OCI-LY7 (cell line): ENCODE measurements around the gene IFFO2. TPM values are rescaled to one million over a fixed set of nuclear protein-coding genes. Genes with fewer than 3 reads are reported as not detected.

Source experiments
- BruUV-seq: library from RNA; stranded (reverse); fragments of 400-500 nt; replicated peaks from 2 replicates; lab custom pipeline; 2021; lab: Mats Ljungman, UMichigan
- CTCF ChIA-PET: fragments of 300-600 bp; sonication (Branson Sonifier 250); formaldehyde crosslinking; loops from one replicate; lab custom pipeline; 2022; ENCODE audit warnings: antibody characterized with exemption; ENCODE audit not compliant: unreplicated experiment; lab: Charles Lee
- POLR2A ChIA-PET: fragments of 300-600 bp; sonication (Branson Sonifier 250); formaldehyde crosslinking; loops from one replicate; lab custom pipeline; 2022; ENCODE audit warnings: antibody characterized with exemption; lab: Charles Lee
- DNase-seq: peaks from one replicate; pipeline ENCODE4 v3.0.0-alpha.2; 2015; ENCODE audit warnings: low spot score
- H2AFZ ChIP-seq: fragments of 200-600 bp; sonication (generic), shearing (Covaris generic); 2 replicates; pipeline ENCODE4 v1.6.1; 2014; ENCODE audit warnings: mild to moderate bottlenecking, antibody characterized with exemption, low read length, moderate library complexity
- H3K27ac ChIP-seq: fragments of 200-600 bp; sonication (generic); 2 replicates; pipeline ENCODE4 v1.5.1; 2014; ENCODE audit warnings: mixed run types, low read depth, mild to moderate bottlenecking, moderate library complexity, low read length, inconsistent platforms; ENCODE audit not compliant: poor library complexity, severe bottlenecking
- H3K36me3 ChIP-seq: fragments of 200-600 bp; sonication (generic); 2 replicates; pipeline ENCODE4 v1.6.1; 2014; ENCODE audit warnings: mild to moderate bottlenecking, antibody characterized with exemption, low read length, moderate library complexity, mixed read lengths; ENCODE audit not compliant: insufficient read depth
- H3K4me1 ChIP-seq: fragments of 200-600 bp; sonication (generic); 2 replicates; pipeline ENCODE4 v1.5.1; 2014; ENCODE audit warnings: mild to moderate bottlenecking, low read length; ENCODE audit not compliant: insufficient read depth, poor library complexity, severe bottlenecking
- H3K4me2 ChIP-seq: fragments of 200-600 bp; sonication (generic); 2 replicates; pipeline ENCODE4 v1.6.1; 2014; ENCODE audit warnings: mild to moderate bottlenecking, low read length
- H3K4me3 ChIP-seq: fragments of 200-600 bp; sonication (generic); 2 replicates; pipeline ENCODE4 v1.5.1; 2014; ENCODE audit warnings: mild to moderate bottlenecking, low read depth, low read length; ENCODE audit not compliant: poor library complexity, severe bottlenecking
- H3K79me2 ChIP-seq: fragments of 200-600 bp; sonication (generic); 2 replicates; pipeline ENCODE4 v1.6.1; 2016; ENCODE audit warnings: low read depth, mild to moderate bottlenecking, low read length, moderate library complexity, mixed read lengths; ENCODE audit not compliant: insufficient read depth
- H3K9me2 ChIP-seq: fragments of 200-600 bp; sonication (generic); 2 replicates; pipeline ENCODE4 v1.6.1; 2016; ENCODE audit warnings: mild to moderate bottlenecking, low read length, mixed read lengths; ENCODE audit not compliant: insufficient read depth
- H3K9me3 ChIP-seq: fragments of 200-600 bp; sonication (generic); 2 replicates; pipeline ENCODE4 v1.6.1; 2014; ENCODE audit warnings: mild to moderate bottlenecking, mixed run types, low read length, mixed read lengths
- H4K20me1 ChIP-seq: fragments of 200-600 bp; sonication (generic); 2 replicates; pipeline ENCODE4 v1.6.1; 2014; ENCODE audit warnings: mild to moderate bottlenecking, antibody characterized with exemption, low read length, moderate library complexity, mixed read lengths; ENCODE audit not compliant: insufficient read depth
- CTCF ChIP-seq: fragments of 200-600 bp; sonication (generic); conservative IDR thresholded peaks from 2 replicates; pipeline ENCODE4 v1.5.1; 2014; ENCODE audit warnings: mild to moderate bottlenecking, antibody characterized with exemption, low read length, moderate library complexity, mixed read lengths
- EZH2phosphoT487 ChIP-seq: fragments of 200-600 bp; sonication (generic); IDR thresholded peaks from 2 replicates; pipeline ENCODE4 v1.6.1; 2018; ENCODE audit warnings: low read depth, borderline replicate concordance, mild to moderate bottlenecking, mixed run types, antibody characterized with exemption, low read length, moderate library complexity, mixed read lengths
- intact Hi-C: fragments of 100-400 bp; cut with micrococcal nuclease; formaldehyde crosslinking; loops from one replicate; pipeline ENCODE4 v1.10.0; 2022; ENCODE audit not compliant: unreplicated experiment
- total RNA-seq, 2 experiments: library from RNA; depleted of rRNA in 1 of 2; stranded (reverse); fragments of >200 nt in 1 of 2; shearing (Covaris generic) in 1 of 2; gene quantifications; 2 replicates each; pipeline ENCODE4 v1.2.3, GENCODE V29; 2014 to 2022

IFFO2 gene
- total RNA-seq, 2 experiments from 2014 or later: 0.06 to 0.44 TPM

DNA sequence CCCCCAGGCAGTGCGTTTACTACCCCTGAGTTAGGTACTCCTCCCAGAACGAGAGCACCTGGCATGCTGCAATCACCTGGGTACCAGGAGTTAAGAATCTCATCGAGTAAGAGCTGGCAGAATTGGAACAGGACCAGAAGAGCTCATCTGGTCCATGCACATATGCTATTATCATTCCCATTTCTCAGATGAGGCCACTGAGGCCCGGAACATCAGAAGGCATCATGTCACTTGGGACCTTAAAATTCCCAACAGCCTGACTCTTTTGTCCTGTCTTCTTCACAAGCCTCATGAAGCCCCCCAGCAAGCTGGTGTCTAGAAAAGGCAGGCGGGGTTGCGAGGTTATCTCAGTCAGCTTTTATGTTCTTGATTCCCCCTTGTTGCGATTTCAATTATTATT, 13.9 kb upstream of the IFFO2 start:
- intact Hi-C loops: no loop called here
- H4K20me1 ChIP-seq: no peaks in the 10 kb centered on the region
- BruUV-seq: no TSS peak
- H3K4me2 ChIP-seq: no peak overlapping the region
- TF ChIP-seq CTCF: no peak
- no peak for TF ChIP-seq EZH2phosphoT487
- no peaks in the 10 kb centered on the region for H3K4me1 ChIP-seq
- H3K9me2 ChIP-seq: no peaks in the 10 kb centered on the region
- no peak overlapping the region for H3K4me3 ChIP-seq
- CTCF ChIA-PET: no interaction called here
- H3K79me2 ChIP-seq: no peaks in the 10 kb centered on the region
- H2AFZ ChIP-seq: no peak overlapping the region
- H3K9me3 ChIP-seq: no peaks in the 10 kb centered on the region
- H3K36me3 ChIP-seq: no peaks in the 10 kb centered on the region
- DNase-seq: no peak
- POLR2A ChIA-PET: no interaction called here
- H3K27ac ChIP-seq: no peak overlapping the region

DNA sequence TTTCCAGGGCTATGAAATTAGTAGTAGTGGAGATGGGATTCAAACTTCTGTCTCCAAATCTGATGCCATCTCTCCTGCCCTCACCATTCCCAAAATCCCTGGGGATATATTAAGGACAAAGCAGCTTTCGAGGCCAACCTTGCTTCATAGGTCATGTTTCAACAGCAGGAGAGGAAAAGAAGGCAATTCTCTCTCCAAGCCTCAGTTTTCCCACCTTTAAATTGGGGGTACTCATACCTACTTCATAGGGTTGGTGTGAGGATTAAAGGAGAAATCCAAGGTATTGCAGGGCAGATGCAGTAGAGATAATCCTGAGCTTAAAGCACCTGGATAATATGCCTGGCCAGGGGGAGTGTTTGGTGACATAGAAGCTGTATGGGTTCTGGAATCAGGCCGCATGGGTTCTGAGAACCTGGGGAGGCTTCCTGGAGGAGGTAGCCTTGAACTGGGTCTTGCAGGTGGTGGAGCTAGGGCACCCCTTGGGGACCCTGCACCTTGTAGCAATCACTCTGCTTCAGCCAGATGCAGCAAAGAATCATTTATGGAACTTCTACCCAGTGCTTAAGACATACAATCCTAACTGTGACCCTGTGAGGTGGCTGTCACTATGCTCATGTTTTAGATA, 10.7 kb upstream of the IFFO2 start:
- Histone ChIP-seq H3K27ac (no peak overlapping the region), H3K9me2 (no peaks in the 10 kb centered on the region), H3K4me3 (no peak overlapping the region), H2AFZ (no peak overlapping the region), H3K79me2 (no peaks in the 10 kb centered on the region), H3K4me2 (no peak overlapping the region), H3K9me3 (no peaks in the 10 kb centered on the region), H3K36me3 (no peaks in the 10 kb centered on the region), H3K4me1 (no peaks in the 10 kb centered on the region), H4K20me1 (no peaks in the 10 kb centered on the region)
- TF ChIP-seq EZH2phosphoT487 (no peak), CTCF (no peak)
- intact Hi-C loops: no loop called here
- no TSS peak for BruUV-seq
- no peak for DNase-seq
- ChIA-PET POLR2A (no interaction called here), CTCF (no interaction called here)

DNA sequence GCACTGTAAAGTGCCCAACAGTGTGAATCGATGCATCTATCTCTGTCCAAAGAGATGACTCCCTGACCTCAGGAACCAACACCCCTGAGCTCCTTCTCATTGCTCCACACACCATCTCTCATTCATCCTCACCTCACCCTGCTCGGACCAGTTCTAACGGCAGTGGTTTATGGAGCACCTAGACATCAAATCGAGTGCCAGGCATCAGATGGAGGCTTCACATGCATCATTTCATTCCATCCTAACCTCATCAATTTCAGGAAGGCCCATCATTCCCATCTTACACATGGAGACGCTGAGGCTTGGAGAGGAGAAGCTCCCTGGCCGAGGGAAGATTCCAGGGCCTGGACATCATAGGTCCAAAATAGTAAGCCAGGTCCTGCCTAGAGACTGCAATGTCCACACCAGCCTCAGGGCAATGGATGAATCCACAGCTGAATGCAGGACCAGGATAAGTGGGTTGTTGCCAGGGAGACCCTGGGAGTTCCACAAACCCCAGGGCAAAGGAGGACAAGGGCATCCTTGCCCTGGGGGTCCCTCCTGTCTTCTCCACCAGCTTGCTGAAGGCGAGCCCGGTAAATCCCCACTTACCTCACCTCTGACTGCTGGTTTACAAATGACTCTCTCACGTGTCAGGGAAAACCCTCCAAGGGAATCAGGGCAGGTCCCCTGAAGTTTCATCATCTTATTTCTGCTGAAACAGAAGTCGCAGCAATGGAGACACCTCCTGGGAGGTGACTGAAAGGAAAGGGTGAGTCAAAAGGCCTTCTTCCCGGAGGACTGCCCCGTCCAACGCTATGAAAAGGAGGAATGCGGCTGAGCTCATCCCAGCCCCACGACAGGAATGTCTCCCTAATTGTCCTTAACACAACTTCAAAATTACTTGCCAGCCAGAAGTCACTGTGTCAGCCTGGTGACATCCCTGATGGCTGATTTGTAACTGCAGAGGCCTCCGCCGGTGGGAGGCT, 9.0 kb upstream of the IFFO2 start:
- Histone ChIP-seq H2AFZ (no peak overlapping the region), H3K9me3 (no peaks in the 10 kb centered on the region)

More for the DNA sequence above, 9.0 kb upstream of the IFFO2 start:
- no peaks in the 10 kb centered on the region for H4K20me1 ChIP-seq
- no peaks in the 10 kb centered on the region for H3K4me1 ChIP-seq
- DNase-seq: no peak
- ChIA-PET CTCF (no interaction called here), POLR2A (no interaction called here)
- no peak overlapping the region for H3K4me2 ChIP-seq
- H3K4me3 ChIP-seq: no peak overlapping the region
- H3K9me2 ChIP-seq: no peaks in the 10 kb centered on the region
- H3K79me2 ChIP-seq: no peaks in the 10 kb centered on the region
- H3K27ac ChIP-seq: no peak overlapping the region
- intact Hi-C loops: no loop called here
- no peak for TF ChIP-seq CTCF
- TF ChIP-seq EZH2phosphoT487: no peak
- no peaks in the 10 kb centered on the region for H3K36me3 ChIP-seq
- no TSS peak for BruUV-seq
